WTC11 (cell line): Measurements from ENCODE around the gene AFP. TPM values are rescaled to one million over a fixed set of nuclear protein-coding genes. Genes with fewer than 3 reads are reported as not detected.

Experiments used
- ATAC-seq: fragments of 200-7000 bp; cut with Tn5 transposase; 2 replicates; pipeline ENCODE4 v1.10.0; 2021; ENCODE audit warnings: mild to moderate bottlenecking, moderate library complexity
- CTCF ChIA-PET: fragments of 300-600 bp; sonication (Branson Sonifier 250); formaldehyde crosslinking; loops from one replicate; lab custom pipeline; 2021; ENCODE audit warnings: antibody characterized with exemption; lab: Charles Lee
- POLR2A ChIA-PET: fragments of 350-600 bp; sonication (Branson Sonifier 250); formaldehyde crosslinking; loops from one replicate; lab custom pipeline; 2021; ENCODE audit warnings: antibody characterized with exemption; lab: Charles Lee
- DNase-seq: peaks from one replicate; pipeline ENCODE4 v3.0.0; 2021; ENCODE audit warnings: low spot score
- H3K27ac Mint-ChIP-seq: 2 replicates; pipeline ENCODE4 v1.8.0; 2021; ENCODE audit warnings: mixed read lengths
- H3K27me3 Mint-ChIP-seq: 2 replicates; pipeline ENCODE4 v1.8.0; 2021; ENCODE audit warnings: low read depth, mild to moderate bottlenecking, moderate library complexity, mixed read lengths
- H3K36me3 Mint-ChIP-seq: 2 replicates; pipeline ENCODE4 v1.8.0; 2021; ENCODE audit warnings: mixed read lengths
- H3K4me1 Mint-ChIP-seq: 2 replicates; pipeline ENCODE4 v1.8.0; 2022; ENCODE audit warnings: mixed read lengths
- H3K4me3 Mint-ChIP-seq: 2 replicates; pipeline ENCODE4 v1.8.0; 2021; ENCODE audit warnings: mild to moderate bottlenecking, moderate library complexity, mixed read lengths
- H3K9me3 Mint-ChIP-seq: 2 replicates; pipeline ENCODE4 v1.8.0; 2021; ENCODE audit warnings: mixed read lengths
- ERG ChIP-seq: fragments of 250-450 bp; sonication (Bioruptor Pico); IDR thresholded peaks from 2 replicates; pipeline ENCODE4 v1.8.0; 2021; ENCODE audit warnings: mild to moderate bottlenecking
- ESRRA ChIP-seq: sonication (generic); formaldehyde crosslinking; IDR thresholded peaks from 2 replicates; pipeline ENCODE4 v1.8.1; 2022; ENCODE audit warnings: mild to moderate bottlenecking, missing genetic modification reagents, borderline replicate concordance
- ETV6 ChIP-seq: sonication (generic); formaldehyde crosslinking; IDR thresholded peaks from 2 replicates; pipeline ENCODE4 v1.8.1; 2022; ENCODE audit warnings: mild to moderate bottlenecking, missing genetic modification reagents
- FOXK1 ChIP-seq: sonication (generic); formaldehyde crosslinking; IDR thresholded peaks from 2 replicates; pipeline ENCODE4 v1.8.0; 2022; ENCODE audit warnings: mild to moderate bottlenecking, moderate library complexity, missing genetic modification reagents
- GABPB1 ChIP-seq: sonication (generic); formaldehyde crosslinking; IDR thresholded peaks from 2 replicates; pipeline ENCODE4 v1.8.1; 2023; ENCODE audit warnings: mild to moderate bottlenecking, missing genetic modification reagents
- NFE2L1 ChIP-seq: sonication (generic); formaldehyde crosslinking; IDR thresholded peaks from 2 replicates; pipeline ENCODE4 v1.8.1; 2023; ENCODE audit warnings: missing genetic modification reagents
- NR1H2 ChIP-seq: sonication (generic); formaldehyde crosslinking; IDR thresholded peaks from 2 replicates; pipeline ENCODE4 v1.9.0; 2021; ENCODE audit warnings: mild to moderate bottlenecking, moderate library complexity, missing genetic modification reagents
- PRDM15 ChIP-seq: sonication (generic); formaldehyde crosslinking; IDR thresholded peaks from 2 replicates; pipeline ENCODE4 v1.8.0; 2022; ENCODE audit warnings: missing genetic modification reagents
- PREB ChIP-seq: sonication (generic); formaldehyde crosslinking; IDR thresholded peaks from 2 replicates; pipeline ENCODE4 v1.8.1; 2022; ENCODE audit warnings: mild to moderate bottlenecking, missing genetic modification reagents, moderate library complexity, borderline replicate concordance
- TP53 ChIP-seq: sonication (generic); formaldehyde crosslinking; IDR thresholded peaks from 2 replicates; pipeline ENCODE4 v1.8.1; 2023; ENCODE audit warnings: mild to moderate bottlenecking, missing genetic modification reagents
- ZBTB21 ChIP-seq: sonication (generic); formaldehyde crosslinking; IDR thresholded peaks from 2 replicates; pipeline ENCODE4 v1.8.1; 2023; ENCODE audit warnings: mild to moderate bottlenecking, missing genetic modification reagents, borderline replicate concordance
- ZNF532 ChIP-seq: fragments of 250-450 bp; sonication (Bioruptor Pico); IDR thresholded peaks from 2 replicates; pipeline ENCODE4 v1.9.0; 2021; ENCODE audit warnings: mild to moderate bottlenecking, borderline replicate concordance
- total RNA-seq: library from RNA; stranded (reverse); gene quantifications from 3 replicates; pipeline ENCODE4 v1.2.3, GENCODE V29; 2021
- TF ChIP-seq, protein P1 (sequence below): sonication (generic); formaldehyde crosslinking; IDR thresholded peaks from 2 replicates; pipeline ENCODE4 v1.8.0; 2022; ENCODE audit warnings: mild to moderate bottlenecking, missing genetic modification reagents

AFP gene
- total RNA-seq, 1 experiment from 2014 or later, result 1.8 TPM

DNA sequence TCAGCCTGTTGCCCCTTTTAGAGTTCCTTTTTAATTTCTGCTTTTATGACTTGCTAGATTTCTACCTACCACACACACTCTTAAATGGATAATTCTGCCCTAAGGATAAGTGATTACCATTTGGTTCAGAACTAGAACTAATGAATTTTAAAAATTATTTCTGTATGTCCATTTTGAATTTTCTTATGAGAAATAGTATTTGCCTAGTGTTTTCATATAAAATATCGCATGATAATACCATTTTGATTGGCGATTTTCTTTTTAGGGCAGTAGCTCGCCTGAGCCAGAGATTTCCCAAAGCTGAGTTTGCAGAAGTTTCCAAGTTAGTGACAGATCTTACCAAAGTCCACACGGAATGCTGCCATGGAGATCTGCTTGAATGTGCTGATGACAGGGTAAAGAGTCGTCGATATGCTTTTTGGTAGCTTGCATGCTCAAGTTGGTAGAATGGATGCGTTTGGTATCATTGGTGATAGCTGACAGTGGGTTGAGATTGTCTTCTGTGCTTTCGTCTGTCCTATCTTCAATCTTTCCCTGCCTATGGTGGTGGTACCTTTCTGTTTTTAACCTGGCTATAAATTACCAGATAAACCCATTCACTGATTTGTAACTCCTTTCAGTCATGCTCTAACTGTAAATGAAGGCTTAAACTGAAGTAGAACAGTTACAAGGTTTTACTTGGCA, 24.1 kb upstream of the AFP start:
- ATAC-seq, result no peak
- no peaks in the 10 kb centered on the region for H3K36me3 Mint-ChIP-seq
- peaks cover 13% of the 10 kb centered on the region for H3K4me1 Mint-ChIP-seq
- H3K27ac Mint-ChIP-seq, result no peak overlapping the region
- no peaks in the 10 kb centered on the region for H3K9me3 Mint-ChIP-seq
- H3K4me3 Mint-ChIP-seq, result no peak overlapping the region
- TF ChIP-seq GABPB1 (CRISPR knock-in tag), result 0 out of 2 replicates have a peak, but pooled peaks have one; percentile 7
- no peak for TF ChIP-seq NFE2L1 (CRISPR knock-in tag)
- no peak for TF ChIP-seq TP53 (CRISPR knock-in tag)
- POLR2A ChIA-PET, result no interaction called here
- no peaks in the 10 kb centered on the region for H3K27me3 Mint-ChIP-seq
- no peak for DNase-seq
- CTCF ChIA-PET, result interaction anchor here (1.1 kb wide), 1 partner anchor 79 kb away, joined by 3 read pairs; no protein-coding TSS in a partner anchor

DNA sequence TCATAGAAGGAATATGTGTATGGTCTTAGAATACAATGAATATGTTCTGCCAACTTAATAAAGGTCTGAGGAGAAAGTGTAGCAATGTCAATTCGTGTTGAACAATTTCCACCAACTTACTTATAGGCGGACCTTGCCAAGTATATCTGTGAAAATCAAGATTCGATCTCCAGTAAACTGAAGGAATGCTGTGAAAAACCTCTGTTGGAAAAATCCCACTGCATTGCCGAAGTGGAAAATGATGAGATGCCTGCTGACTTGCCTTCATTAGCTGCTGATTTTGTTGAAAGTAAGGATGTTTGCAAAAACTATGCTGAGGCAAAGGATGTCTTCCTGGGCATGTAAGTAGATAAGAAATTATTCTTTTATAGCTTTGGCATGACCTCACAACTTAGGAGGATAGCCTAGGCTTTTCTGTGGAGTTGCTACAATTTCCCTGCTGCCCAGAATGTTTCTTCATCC, 22.7 kb upstream of the AFP start:
- Mint-ChIP-seq H3K36me3 (no peaks in the 10 kb centered on the region), H3K27ac (no peak overlapping the region), H3K4me3 (no peak overlapping the region), H3K4me1 (peaks cover 10% of the 10 kb centered on the region), H3K9me3 (no peaks in the 10 kb centered on the region), H3K27me3 (no peaks in the 10 kb centered on the region)
- ATAC-seq (no peak), DNase-seq (no peak)
- ChIA-PET CTCF (no interaction called here), POLR2A (no interaction called here)
- no peak for TF ChIP-seq ESRRA (CRISPR knock-in tag)
- no peak for TF ChIP-seq ZBTB21 (CRISPR knock-in tag)
- no peak for TF ChIP-seq PREB
- TF ChIP-seq ZNF532 (CRISPR knock-in tag), result no peak
- TF ChIP-seq FOXK1 (CRISPR knock-in tag), result no peak
- TF ChIP-seq, protein P1, sequence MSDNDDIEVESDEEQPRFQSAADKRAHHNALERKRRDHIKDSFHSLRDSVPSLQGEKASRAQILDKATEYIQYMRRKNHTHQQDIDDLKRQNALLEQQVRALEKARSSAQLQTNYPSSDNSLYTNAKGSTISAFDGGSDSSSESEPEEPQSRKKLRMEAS (CRISPR knock-in tag), result no peak
- TF ChIP-seq PRDM15 (CRISPR knock-in tag), result no peak
- TF ChIP-seq ETV6, result no peak
- TF ChIP-seq ERG (CRISPR knock-in tag), result no peak
- no peak for TF ChIP-seq NR1H2
